Activated CD8-positive, alpha-beta memory T cell treated with anti-CD3 and anti-CD28 coated beads for 4 hours (primary cell): ENCODE measurements around the gene AOPEP.

Experiments used
- DNase-seq, 2 donors: peaks; one replicate each; pipeline ENCODE4 v3.0.0-alpha.2; 2020; ENCODE audit warnings: low read depth in 2 of 2

The AOPEP gene

DNA sequence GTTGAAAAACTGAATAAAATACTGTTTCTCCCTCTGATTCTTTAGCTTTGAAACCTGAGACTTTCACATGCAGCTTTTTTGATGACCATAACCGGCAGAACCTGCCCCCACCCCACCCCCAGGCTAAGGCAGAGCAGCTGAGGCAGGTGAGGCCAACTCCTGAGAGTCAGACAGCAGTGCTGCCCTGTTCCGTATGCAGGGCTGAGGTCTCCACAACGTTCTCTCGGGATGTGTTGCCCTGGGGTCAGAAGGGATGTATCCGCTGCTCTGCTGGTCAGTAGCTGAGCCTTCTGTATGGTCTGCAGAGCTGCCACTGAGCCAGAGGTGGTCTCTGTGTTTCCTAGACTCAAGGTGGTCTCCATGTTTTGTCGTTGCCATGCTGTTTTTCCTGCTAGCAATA, 190.5 kb downstream of the AOPEP start:
- DNase-seq, result no peak

- DNase-seq, result no peak
Measured at GRCh38 chr9:94918038-94918753, 191.7 kb downstream of the AOPEP start.

DNA sequence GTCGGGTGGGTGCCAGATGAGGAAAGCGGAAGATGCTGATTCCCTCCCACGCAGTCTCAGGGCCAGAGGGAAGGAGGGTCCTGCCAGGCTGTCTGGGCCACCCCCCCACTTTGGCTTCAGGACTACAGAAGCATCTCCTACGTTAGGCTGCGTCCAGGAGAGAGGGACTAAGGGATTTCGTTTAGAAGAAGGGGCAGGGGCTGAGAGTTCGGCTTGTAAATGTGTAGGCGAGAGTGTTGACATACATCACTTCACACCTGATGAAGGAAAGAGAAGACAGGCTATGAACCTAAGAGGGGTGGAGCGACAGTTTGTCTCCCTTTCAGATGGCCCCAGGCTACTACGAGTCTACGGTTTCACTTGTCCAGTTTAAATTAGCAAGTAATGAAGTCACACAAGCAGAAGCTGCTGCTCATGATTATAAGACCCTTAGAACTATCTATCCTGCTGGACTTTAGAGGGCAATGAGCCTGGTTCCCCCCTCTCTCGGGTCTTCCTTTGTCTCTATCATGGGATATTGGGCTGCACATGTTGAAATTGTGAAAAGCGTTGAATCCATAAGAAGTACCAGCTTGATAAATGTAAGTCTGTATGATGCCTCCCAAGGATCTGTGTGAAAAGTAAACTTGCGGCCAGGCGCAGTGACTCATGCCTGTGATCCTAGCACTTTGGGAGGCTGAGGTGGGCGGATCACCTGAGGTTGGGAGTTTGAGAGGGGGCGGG, 193.0 kb downstream of the AOPEP start:
- DNase-seq, result no peak

GRCh38 chr9:94920420-94921091, 194.1 kb downstream of the AOPEP start:
- no peak for DNase-seq

- DNase-seq, result no peak
Measured at GRCh38 chr9:94921092-94921471, 194.6 kb downstream of the AOPEP start.

DNA sequence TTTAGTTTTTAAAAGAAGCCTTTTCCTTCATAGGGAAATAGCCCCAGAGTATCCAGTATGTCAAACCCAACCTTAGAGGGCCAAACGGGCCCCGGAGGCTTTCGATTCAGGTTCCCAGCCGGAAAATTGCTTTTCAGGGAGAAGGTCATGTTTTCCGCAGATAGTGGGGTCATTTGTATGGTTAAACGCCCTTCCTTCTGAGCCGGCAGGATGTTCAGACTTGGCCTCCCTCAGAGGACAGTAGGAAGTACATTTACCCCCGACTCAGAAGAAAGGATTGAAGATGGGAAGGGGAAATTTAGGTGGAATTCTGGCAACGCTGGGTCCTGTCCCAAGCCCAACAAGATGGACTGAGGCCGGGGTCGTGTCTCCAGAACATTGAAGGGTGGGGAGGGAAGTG, 195.2 kb downstream of the AOPEP start:
- DNase-seq, result no peak

DNA sequence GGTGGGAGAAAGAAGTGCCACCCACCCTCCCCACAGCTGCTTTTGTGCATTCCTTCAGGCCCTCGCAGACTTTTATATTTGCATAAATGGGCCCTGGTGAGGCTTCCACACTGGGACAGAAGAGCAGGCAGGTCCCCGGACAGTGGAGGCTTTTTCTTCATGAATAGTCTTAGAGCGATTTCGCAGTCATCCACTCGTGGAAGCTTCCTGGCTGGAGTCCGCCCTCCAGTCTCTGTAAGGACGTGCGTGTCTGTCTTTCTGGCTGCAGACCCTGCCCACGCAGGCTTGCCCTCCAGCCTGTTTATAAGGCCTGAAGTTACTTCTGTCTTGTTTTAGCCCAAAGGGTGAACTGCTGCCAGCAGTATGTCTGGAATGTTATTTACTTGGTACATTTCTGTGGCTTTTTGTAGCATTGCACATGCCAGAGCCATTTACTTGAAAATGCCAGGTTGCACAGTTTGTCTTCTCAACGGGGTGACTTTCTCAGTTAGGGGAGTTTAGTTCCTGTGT, 195.7 kb downstream of the AOPEP start:
- DNase-seq, result no peak

DNA sequence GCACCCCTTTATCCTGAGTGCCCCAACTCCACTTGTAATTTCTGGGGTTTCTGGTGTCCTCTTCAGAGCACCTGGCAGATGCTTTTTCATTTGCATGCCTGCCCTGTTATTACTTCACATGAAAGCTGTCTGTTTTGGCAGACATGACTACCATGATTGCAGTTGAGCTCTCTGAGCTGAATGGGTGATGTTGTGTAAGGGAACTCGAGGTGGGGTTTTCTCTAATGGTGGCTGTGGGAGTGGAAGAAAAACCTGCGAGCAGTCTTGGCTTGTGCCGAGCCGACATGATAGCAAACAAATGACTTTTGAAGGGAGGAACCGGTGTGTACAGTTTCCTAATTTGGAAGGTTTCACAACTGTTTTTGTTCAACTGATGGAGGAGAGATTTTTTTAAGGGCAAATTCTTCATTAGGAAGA, 196.2 kb downstream of the AOPEP start:
- no peak for DNase-seq

DNA sequence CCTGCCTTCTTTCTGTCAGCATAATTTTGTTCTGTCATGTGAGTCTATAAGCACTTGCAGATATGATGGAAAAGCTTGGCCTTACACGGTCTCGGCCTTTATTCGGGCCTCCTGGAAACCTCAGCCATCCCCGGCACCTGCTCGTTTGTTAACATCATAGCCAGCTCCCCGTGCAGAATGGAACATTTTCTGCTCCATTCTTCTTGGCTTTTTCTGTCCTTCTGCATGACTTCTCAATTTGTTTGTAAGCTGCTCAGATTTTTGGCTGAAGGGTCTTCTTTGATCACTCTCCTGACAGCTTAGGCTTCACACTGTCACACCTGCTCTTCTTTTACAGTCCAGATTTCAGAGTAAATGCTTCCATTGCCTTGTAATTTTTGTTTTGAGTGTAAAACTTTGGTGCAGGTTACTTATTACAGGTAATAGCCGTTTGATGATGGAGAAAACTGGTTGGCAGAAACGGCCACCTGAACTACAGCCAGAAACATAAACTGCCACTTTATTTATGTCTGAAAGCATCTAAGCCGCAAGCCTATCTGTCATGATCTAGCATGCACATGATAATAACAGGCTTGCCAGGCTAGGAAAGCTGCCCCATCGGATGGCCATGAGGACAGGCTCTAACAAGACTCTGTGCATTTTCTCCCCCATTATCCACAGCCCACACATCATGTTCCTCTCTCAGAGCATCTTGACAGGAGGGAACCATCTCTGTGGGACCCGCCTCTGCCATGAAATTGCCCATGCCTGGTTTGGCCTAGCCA, 197.0 kb downstream of the AOPEP start:
- DNase-seq, result no peak

DNA sequence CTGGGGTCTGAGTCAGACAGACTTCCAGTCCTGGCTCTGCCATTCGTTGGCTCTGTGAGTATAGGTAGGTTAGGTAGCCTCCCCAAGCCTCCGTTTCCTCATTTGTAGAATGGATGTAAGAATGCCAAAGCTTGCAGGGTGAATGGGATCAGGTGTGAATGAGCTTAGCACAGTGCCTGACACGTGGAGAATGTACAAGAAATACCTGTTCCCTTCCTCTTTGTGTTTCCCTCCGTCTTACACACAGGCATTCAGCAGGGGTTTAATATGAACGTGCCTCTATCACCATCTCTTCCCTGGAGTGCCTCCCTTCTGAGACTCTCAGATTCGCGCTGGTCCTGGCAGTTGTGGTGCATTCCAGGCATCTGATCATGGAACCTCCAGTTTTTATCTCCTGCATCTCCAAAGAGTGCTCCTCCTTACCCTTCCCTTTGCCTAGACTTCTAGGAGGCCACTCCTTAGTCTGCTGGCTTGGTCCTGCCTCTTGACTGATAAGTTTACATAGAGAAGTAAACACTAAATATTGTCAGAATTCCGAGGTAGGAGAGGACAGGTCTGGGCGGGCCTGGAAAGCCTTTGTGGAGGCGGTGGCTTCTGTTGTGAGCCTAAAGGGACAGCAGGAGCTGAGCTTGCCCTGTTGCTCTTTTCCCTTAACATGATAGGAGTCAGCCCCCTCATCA, 199.4 kb downstream of the AOPEP start:
- no peak for DNase-seq

GRCh38 chr9:94926431-94926800, 199.9 kb downstream of the AOPEP start:
- DNase-seq, result no peak

DNA sequence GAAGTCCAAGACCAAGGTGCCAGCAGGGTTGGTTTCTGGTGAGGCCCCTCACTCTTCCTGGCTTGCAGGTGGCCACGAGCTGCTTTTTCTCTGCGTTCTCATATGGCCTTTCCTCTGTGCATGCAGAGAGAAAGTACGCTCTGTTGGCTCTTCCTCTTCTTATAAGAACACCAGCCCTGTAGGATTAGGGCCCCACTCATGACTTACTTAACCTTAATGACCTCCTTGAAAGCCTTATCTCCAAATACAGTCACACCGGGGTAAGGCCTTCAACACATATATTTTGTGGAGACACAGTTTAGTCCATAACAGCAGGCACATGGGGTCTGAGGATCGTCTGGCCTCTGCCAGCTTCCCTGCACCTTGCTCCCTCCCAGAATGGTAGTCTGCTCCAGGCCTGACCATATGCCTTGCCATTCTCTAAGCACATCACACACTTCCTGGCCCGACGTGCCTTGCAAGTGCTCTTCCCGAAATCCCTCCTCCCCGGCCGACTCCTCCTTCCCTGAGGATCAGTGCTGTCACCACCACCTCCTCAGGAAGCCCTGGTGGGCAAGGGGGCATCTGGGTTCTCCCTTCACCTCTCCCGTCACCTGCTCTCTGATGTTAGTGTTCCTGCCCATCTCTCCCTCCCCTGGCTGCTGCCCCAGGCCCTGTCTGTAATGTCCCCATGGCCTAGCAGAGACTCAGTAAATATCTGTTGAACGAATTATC, 200.7 kb downstream of the AOPEP start:
- no peak for DNase-seq

DNA sequence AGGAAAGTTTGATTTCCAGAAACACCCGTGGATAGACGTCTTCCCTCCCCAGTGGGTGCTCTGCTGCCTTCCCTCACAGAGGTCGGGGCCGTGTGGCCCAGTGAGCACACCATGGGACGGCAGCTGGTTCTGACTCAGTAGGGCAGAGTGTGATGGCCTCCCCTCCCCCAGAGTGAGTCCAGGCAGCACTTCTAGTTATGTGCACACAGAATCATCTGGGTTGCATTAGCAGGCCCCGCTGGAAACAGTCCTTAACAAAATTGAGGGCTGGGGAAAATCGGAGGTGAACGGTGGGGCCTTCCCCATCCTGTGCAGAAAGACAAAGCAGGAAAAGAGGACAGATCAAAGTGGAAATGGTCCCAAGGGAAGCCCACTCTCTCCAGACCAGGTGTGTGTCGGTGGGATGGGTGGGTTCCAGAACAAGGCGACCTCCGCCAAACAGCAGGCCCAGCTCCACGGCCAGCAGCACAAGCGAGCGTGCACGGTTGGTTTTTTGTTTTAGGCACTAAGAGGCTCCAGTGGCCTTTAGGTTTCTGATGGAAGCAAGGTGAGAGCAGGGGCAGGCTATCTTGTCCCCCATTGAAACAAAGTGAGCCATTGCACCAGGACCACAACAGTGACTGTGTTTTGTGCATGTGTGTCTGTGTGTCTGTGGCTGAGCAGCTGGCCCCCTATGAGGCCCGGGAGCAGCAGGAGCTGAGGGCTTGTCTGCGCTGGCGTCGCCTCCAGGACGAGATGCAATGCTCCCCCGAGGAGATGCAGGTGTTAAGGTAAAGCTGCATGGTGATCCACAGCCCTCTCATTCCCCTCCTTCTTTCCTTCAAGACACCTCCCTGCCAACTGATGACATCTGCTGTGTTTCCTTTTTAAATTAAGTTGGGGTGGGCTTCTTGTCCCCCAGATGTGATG, 201.5 kb downstream of the AOPEP start:
- DNase-seq, result no peak

DNA sequence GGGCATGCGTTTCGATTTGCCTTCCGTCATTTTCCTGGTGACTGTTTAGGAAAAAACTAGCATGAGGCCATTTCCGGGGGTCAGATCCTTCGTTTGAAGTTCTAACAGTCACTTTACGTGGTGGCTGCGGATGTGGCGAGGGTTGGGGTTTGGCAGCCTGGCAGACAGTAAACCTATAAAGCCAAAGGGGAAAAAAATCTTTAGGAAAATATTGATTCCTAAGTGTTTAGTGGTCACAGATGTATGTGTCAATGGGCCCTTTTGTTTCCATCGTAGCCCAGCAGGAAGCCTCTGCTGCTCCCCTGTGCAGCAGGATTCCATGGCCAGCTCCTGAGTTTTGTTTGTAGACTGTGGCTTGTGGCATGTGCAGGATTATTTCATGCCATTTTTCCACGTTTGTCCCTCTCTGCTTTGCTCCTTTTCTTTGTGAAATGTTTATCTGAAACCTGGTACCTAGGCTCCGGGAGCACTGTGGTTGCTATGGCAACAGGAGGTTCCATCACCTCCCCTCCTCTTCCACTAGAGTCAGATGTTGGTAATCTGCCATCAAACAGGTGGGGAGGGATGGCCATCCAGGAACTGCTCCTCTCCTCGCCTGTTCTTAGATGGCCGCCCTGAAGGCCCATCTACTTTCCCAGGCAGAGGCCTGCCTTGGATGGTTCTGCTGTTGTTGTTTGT, 202.3 kb downstream of the AOPEP start:
- DNase-seq, result no peak

GRCh38 chr9:94929369-94929756, 202.9 kb downstream of the AOPEP start:
- DNase-seq, result no peak

- no peak for DNase-seq
Measured at GRCh38 chr9:94931036-94931633, 204.6 kb downstream of the AOPEP start.

DNA sequence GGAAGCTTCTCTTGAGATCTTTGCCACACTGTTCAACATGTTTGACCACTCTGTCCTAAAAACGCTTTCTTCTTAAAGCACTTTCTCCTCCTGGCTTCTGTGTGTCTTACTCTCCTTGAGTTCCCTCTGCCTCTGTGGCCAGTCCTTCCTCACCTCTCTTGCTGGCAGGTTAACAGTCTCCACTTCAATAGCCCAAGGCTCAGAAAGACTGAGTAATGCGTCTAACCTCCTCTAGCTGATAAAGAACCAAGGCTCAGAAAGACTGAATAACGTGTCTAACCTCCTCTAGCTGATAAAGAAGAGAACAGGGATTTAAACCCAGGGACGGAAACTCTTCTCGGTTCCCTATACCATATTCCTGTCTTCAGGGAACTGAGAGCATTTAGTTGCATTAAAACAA, 205.2 kb downstream of the AOPEP start:
- DNase-seq, result no peak

- DNase-seq, result no peak
Measured at GRCh38 chr9:94932652-94933510, 206.4 kb downstream of the AOPEP start.
